K562 (cell line): ENCODE results near the gene PRIM1. TPM values are rescaled to one million over a fixed set of nuclear protein-coding genes. Genes with fewer than 3 reads are reported as not detected.

Experiments used
- ASH1L ChIP-seq: fragments of 450-650 bp; IDR thresholded peaks from 2 replicates; pipeline ENCODE4 v1.6.1; 2018; ENCODE audit warnings: borderline replicate concordance, mild to moderate bottlenecking, low read depth; ENCODE audit not compliant: partially characterized antibody
- BHLHE40 ChIP-seq: IDR thresholded peaks from 2 replicates; pipeline ENCODE4 v1.6.1; 2011; ENCODE audit warnings: low read length, improper control_type of control experiment
- BRD9 ChIP-seq: fragments of 450-650 bp; IDR thresholded peaks from 2 replicates; pipeline ENCODE4 v1.6.1; 2018; ENCODE audit warnings: low read depth; ENCODE audit not compliant: partially characterized antibody
- CHD1 ChIP-seq: fragments of 200-600 bp; sonication (generic); IDR thresholded peaks from one replicate; pipeline ENCODE4 v1.6.1; 2012; ENCODE audit warnings: mild to moderate bottlenecking, moderate library complexity, low read length, inconsistent platforms
- CREM ChIP-seq: IDR thresholded peaks from 2 replicates; pipeline ENCODE4 v1.6.1; 2014; ENCODE audit warnings: antibody characterized with exemption, low read depth
- CTBP1 ChIP-seq: fragments of 450-650 bp; IDR thresholded peaks from 2 replicates; pipeline ENCODE4 v1.6.1; 2016; ENCODE audit warnings: borderline replicate concordance
- CTCFL ChIP-seq: IDR thresholded peaks from 2 replicates; pipeline ENCODE4 v1.6.1; 2011; ENCODE audit warnings: borderline replicate concordance, low read depth, mild to moderate bottlenecking, moderate library complexity, low read length; ENCODE audit not compliant: insufficient read depth, poor library complexity, severe bottlenecking
- DACH1 ChIP-seq: fragments of 450-650 bp; IDR thresholded peaks from 2 replicates; pipeline ENCODE4 v1.6.1; 2018; ENCODE audit not compliant: partially characterized antibody
- ELF4 ChIP-seq: fragments of 450-650 bp; formaldehyde crosslinking; IDR thresholded peaks from 2 replicates; pipeline ENCODE4 v1.4.0; 2022; ENCODE audit warnings: missing genetic modification characterization
- ESRRB ChIP-seq: fragments of 250-450 bp; sonication (Bioruptor Pico); IDR thresholded peaks from 2 replicates; pipeline ENCODE4 v1.5.0; 2020; ENCODE audit warnings: mild to moderate bottlenecking, moderate library complexity, borderline replicate concordance
- FUS ChIP-seq: fragments of 200-400 bp; formaldehyde crosslinking; optimal IDR thresholded peaks from 2 replicates; pipeline ENCODE3; 2017; ENCODE audit warnings: low read depth, low read length
- GMEB1 ChIP-seq: fragments of 250-450 bp; sonication (Bioruptor Pico); IDR thresholded peaks from 2 replicates; pipeline ENCODE4 v1.4.0; 2020; ENCODE audit warnings: mild to moderate bottlenecking
- KDM1A ChIP-seq, 2 experiments: fragments of 450-650 bp; IDR thresholded peaks; 2 replicates each; pipeline ENCODE4 v1.6.1; 2016; ENCODE audit warnings: mild to moderate bottlenecking in 2 of 2
- LARP7 ChIP-seq: fragments of 450-650 bp; IDR thresholded peaks from 2 replicates; pipeline ENCODE4 v1.6.1; 2016
- MAZ ChIP-seq, 2 experiments: fragments of 450-650 bp in 1 of 2; sonication (generic) in 1 of 2; formaldehyde crosslinking; IDR thresholded peaks in 1 of 2; conservative IDR thresholded peaks in 1 of 2; 2 replicates each; pipeline versions ENCODE4 v1.4.0 to v1.5.0; 2020; ENCODE audit warnings: mild to moderate bottlenecking in 1 of 2, missing genetic modification reagents in 1 of 2
- MYC ChIP-seq, 2 experiments: fragments of 250-450 bp in 1 of 2; sonication (Bioruptor Pico) in 1 of 2; IDR thresholded peaks; 2 replicates each; pipeline versions ENCODE4 v1.5.1 to v1.6.1; 2012 to 2021; ENCODE audit warnings: low read depth in 2 of 2, borderline replicate concordance in 1 of 2, improper control_type of control experiment in 1 of 2, low read length in 1 of 2, mild to moderate bottlenecking in 1 of 2, moderate library complexity in 1 of 2
- NCOA1 ChIP-seq: fragments of 450-650 bp; IDR thresholded peaks from 2 replicates; pipeline ENCODE4 v1.6.1; 2016; ENCODE audit warnings: low read depth
- RCOR1 ChIP-seq, 2 experiments: IDR thresholded peaks; 2 replicates each; pipeline ENCODE4 v1.6.1; 2012; ENCODE audit warnings: low read depth in 2 of 2, low read length in 2 of 2, borderline replicate concordance in 1 of 2, improper control_type of control experiment in 1 of 2
- TEAD1 ChIP-seq, 2 experiments: fragments of 450-650 bp in 1 of 2; sonication (generic) in 1 of 2; formaldehyde crosslinking; IDR thresholded peaks; 2 replicates each; pipeline versions ENCODE4 v1.4.0 to v1.8.0; 2020 to 2022; ENCODE audit warnings: mild to moderate bottlenecking in 2 of 2, missing genetic modification reagents in 1 of 2
- TEAD2 ChIP-seq: fragments of 450-650 bp; IDR thresholded peaks from 2 replicates; pipeline ENCODE4 v1.6.1; 2016; ENCODE audit warnings: missing genetic modification characterization, control low read depth, missing compliant biosample characterization
- TGIF2 ChIP-seq: sonication (generic); formaldehyde crosslinking; IDR thresholded peaks from 2 replicates; pipeline ENCODE4 v1.8.1; 2022; ENCODE audit warnings: mild to moderate bottlenecking, missing genetic modification reagents, moderate library complexity
- ZFX ChIP-seq: sonication (generic); formaldehyde crosslinking; IDR thresholded peaks from 2 replicates; pipeline ENCODE4 v1.8.0; 2022; ENCODE audit warnings: mild to moderate bottlenecking, missing genetic modification reagents, moderate library complexity
- ZNF644 ChIP-seq: fragments of 200-800 bp; sonication (Bioruptor generic); IDR thresholded peaks from 2 replicates; pipeline ENCODE4 v1.6.1; 2016; ENCODE audit warnings: low read depth, missing genetic modification characterization, missing compliant biosample characterization
- ZNF717 ChIP-seq: fragments of 250-450 bp; sonication (Bioruptor Pico); IDR thresholded peaks from 2 replicates; pipeline ENCODE4 v1.5.0; 2021
- polyA plus RNA-seq, 8 experiments: library from polyadenylated mRNA; depleted of rRNA in 4 of 8; stranded (reverse) in 5 of 8; unstranded in 3 of 8; fragments of >200 nt; fragmentation: Nextera tagmentation in 2 of 8; fragmentation: Illumina TruSeq in 1 of 8; extraction: Ambion mirVana in 2 of 8; extraction: Trizol in 1 of 8; gene quantifications; 2 replicates each; pipeline versions ENCODE4 v1.2.1 to v1.2.3, GENCODE V29; 2011 to 2014; ENCODE audit warnings: inconsistent platforms in 1 of 8, missing spikeins in 1 of 8
- total RNA-seq, 7 experiments: library from RNA; depleted of rRNA in 6 of 7; stranded (reverse); fragments of >200 nt in 6 of 7; fragmentation: Illumina TruSeq in 2 of 7; extraction: Trizol in 2 of 7; gene quantifications; 2 replicates each; pipeline versions ENCODE4 v1.2.1 to v1.2.3, GENCODE V29; 2011 to 2021; ENCODE audit warnings: low replicate concordance in 1 of 7
- TF ChIP-seq, protein P1 (sequence below): fragments of 250-450 bp; sonication (Bioruptor Pico); IDR thresholded peaks from 2 replicates; pipeline ENCODE4 v1.6.1; 2021; ENCODE audit warnings: mild to moderate bottlenecking

The PRIM1 gene
- total and polyA plus RNA-seq, 9 of the 15 experiments (the other 6 are each of a cell fraction or from before 2014, with no cell fraction given) = 67.2 to 179 (median 140) TPM

- TF ChIP-seq LARP7 (peak; percentile 38; the same call in 1 of the 2 replicates), ZFX (CRISPR knock-in tag) (peak; percentile 74; the same call in 1 of the 2 replicates), KDM1A (IDR thresholded peaks at IDR 0.05) (no peak), ELF4 (CRISPR knock-in tag) (no peak), FUS (no peak), MAZ (CRISPR knock-in tag; conservative IDR thresholded peaks at IDR 0.05 in 1 of 2, IDR thresholded peaks at IDR 0.05 in 1 of 2) (peak in 1 of 2 experiments; percentile 40; a peak in 2 of 4 replicates), CREM (no peak), ESRRB (CRISPR knock-in tag) (no peak), CTBP1 (no peak), ZNF644 (tag) (no peak), TEAD1 (CRISPR knock-in tag; IDR thresholded peaks at IDR 0.05) (peak in 1 of 2 experiments; percentile 36; a peak in 1 of 4 replicates), BHLHE40 (peak; percentile 66), CTCFL (no peak), DACH1 (no peak), CHD1 (peak; percentile 87), RCOR1 (IDR thresholded peaks at IDR 0.05; ENCODE audit: borderline replicate concordance in 1 of 2, low read depth in 2 of 2, low read length in 2 of 2) (no peak), ZNF717 (CRISPR knock-in tag) (no peak), TEAD2 (tag) (no peak), ASH1L (no peak), MYC (IDR thresholded peaks at IDR 0.05; ENCODE audit: low read depth, low read length) (peak; percentile 41), MYC (CRISPR knock-in tag; IDR thresholded peaks at IDR 0.05; ENCODE audit: borderline replicate concordance, low read depth) (no peak; the same call in none of the 2 replicates), BRD9 (peak; percentile 61), TGIF2 (CRISPR knock-in tag) (peak; percentile 67; the same call in 1 of the 2 replicates), GMEB1 (CRISPR knock-in tag) (no peak), NCOA1 (no peak)
- TF ChIP-seq, protein P1, sequence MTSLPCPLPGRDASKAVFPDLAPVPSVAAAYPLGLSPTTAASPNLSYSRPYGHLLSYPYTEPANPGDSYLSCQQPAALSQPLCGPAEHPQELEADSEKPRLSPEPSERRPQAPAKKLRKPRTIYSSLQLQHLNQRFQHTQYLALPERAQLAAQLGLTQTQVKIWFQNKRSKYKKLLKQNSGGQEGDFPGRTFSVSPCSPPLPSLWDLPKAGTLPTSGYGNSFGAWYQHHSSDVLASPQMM (CRISPR knock-in tag) = no peak
Observed at GRCh38 chr12:56687223-56688128, 64.6 kb downstream of the PRIM1 start (continued).
